OCI-LY1 (cell line): ENCODE measurements around the gene RNF214.
"Not testable (repeated sequence)": the region's sequence is repeated elsewhere in the genome, so short reads cannot be mapped to it uniquely, and the experiment has no call there.

Experiments used
- H2AFZ ChIP-seq: fragments of 200-600 bp; sonication (generic), shearing (Covaris generic); 2 replicates; pipeline ENCODE4 v1.6.0; 2014; ENCODE audit warnings: antibody characterized with exemption, mild to moderate bottlenecking, low read length
- H3F3A ChIP-seq: fragments of 200-600 bp; sonication (generic), shearing (Covaris generic); 2 replicates; pipeline ENCODE4 v1.6.0; 2014; ENCODE audit warnings: mild to moderate bottlenecking, antibody characterized with exemption, low read length, moderate library complexity; ENCODE audit not compliant: insufficient read depth
- H3K27ac ChIP-seq: fragments of 200-600 bp; sonication (generic); 2 replicates; pipeline ENCODE4 v1.5.1; 2014; ENCODE audit warnings: low read length, mixed run types, mild to moderate bottlenecking, low read depth; ENCODE audit not compliant: poor library complexity, severe bottlenecking
- H3K27me3 ChIP-seq: fragments of 200-600 bp; sonication (generic); 2 replicates; pipeline ENCODE4 v1.6.0; 2014; ENCODE audit warnings: antibody characterized with exemption, mild to moderate bottlenecking, low read length, moderate library complexity; ENCODE audit not compliant: insufficient read depth
- H3K36me3 ChIP-seq: fragments of 200-600 bp; sonication (generic); 2 replicates; pipeline ENCODE4 v1.6.1; 2014; ENCODE audit warnings: mild to moderate bottlenecking, antibody characterized with exemption, low read length, moderate library complexity, mixed read lengths; ENCODE audit not compliant: insufficient read depth
- H3K4me1 ChIP-seq: fragments of 200-600 bp; sonication (generic); 2 replicates; pipeline ENCODE4 v1.5.1; 2014; ENCODE audit warnings: mild to moderate bottlenecking, low read length, moderate library complexity; ENCODE audit not compliant: insufficient read depth, severe bottlenecking
- H3K4me2 ChIP-seq: fragments of 200-600 bp; sonication (generic), shearing (Covaris generic); 2 replicates; pipeline ENCODE4 v1.6.1; 2014; ENCODE audit warnings: low read length
- H3K4me3 ChIP-seq: fragments of 200-600 bp; sonication (generic); 2 replicates; pipeline ENCODE4 v1.5.1; 2014; ENCODE audit warnings: low read length, low read depth, mild to moderate bottlenecking, mixed read lengths; ENCODE audit not compliant: poor library complexity, severe bottlenecking
- H3K79me2 ChIP-seq: fragments of 200-600 bp; shearing (Covaris generic); 2 replicates; pipeline ENCODE4 v1.6.1; 2016; ENCODE audit warnings: mixed run types, low read length, mixed read lengths; ENCODE audit not compliant: insufficient read depth
- H3K9ac ChIP-seq: fragments of 200-600 bp; sonication (generic), shearing (Covaris generic); 2 replicates; pipeline ENCODE4 v1.6.1; 2014; ENCODE audit warnings: mild to moderate bottlenecking, low read length, mixed read lengths
- H3K9me2 ChIP-seq: fragments of 200-600 bp; sonication (generic), shearing (Covaris generic); 2 replicates; pipeline ENCODE4 v1.6.1; 2014; ENCODE audit warnings: low read depth, mild to moderate bottlenecking, low read length, mixed read lengths
- H3K9me3 ChIP-seq: fragments of 200-600 bp; shearing (Covaris generic); 2 replicates; pipeline ENCODE4 v1.6.1; 2014; ENCODE audit warnings: low read length, mixed read lengths
- H4K20me1 ChIP-seq: fragments of 200-600 bp; sonication (generic), shearing (Covaris generic); 2 replicates; pipeline ENCODE4 v1.6.0; 2016; ENCODE audit warnings: mild to moderate bottlenecking, low read length; ENCODE audit not compliant: insufficient read depth
- EZH2 ChIP-seq: fragments of 200-600 bp; sonication (generic), shearing (Covaris generic); IDR thresholded peaks from 2 replicates; pipeline ENCODE4 v1.8.0; 2017; ENCODE audit warnings: borderline replicate concordance, mixed run types, mild to moderate bottlenecking, antibody characterized with exemption, low read length, moderate library complexity, mixed read lengths
- TF ChIP-seq, protein P1 (sequence below): fragments of 200-600 bp; sonication (generic), shearing (Covaris generic); IDR thresholded peaks from 2 replicates; pipeline ENCODE4 v1.5.1; 2017; ENCODE audit warnings: mild to moderate bottlenecking, antibody characterized with exemption, low read length, moderate library complexity, mixed read lengths

The RNF214 gene

DNA sequence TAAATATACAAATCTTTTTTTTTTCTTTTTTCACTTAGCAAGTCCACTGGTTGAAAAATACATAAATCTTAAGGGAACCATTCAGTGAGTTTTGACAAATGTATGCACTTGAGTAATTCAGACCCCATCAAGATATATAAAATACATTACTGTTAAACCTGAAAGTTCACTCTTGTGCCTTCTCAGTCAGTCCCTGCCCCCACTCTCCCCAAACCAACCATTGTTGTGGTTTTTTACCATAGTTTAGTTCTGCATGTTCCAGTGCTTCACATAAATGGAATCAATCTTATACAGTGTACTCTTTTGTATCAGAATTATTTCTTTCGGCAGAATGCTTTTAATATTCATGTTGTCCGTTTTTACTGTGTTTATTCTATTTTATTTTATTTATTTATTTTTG, 26.1 kb downstream of the RNF214 start:
- no peaks in the 10 kb centered on the region for H3K9me2 ChIP-seq
- H2AFZ ChIP-seq, result no peak overlapping the region
- TF ChIP-seq, protein P1, sequence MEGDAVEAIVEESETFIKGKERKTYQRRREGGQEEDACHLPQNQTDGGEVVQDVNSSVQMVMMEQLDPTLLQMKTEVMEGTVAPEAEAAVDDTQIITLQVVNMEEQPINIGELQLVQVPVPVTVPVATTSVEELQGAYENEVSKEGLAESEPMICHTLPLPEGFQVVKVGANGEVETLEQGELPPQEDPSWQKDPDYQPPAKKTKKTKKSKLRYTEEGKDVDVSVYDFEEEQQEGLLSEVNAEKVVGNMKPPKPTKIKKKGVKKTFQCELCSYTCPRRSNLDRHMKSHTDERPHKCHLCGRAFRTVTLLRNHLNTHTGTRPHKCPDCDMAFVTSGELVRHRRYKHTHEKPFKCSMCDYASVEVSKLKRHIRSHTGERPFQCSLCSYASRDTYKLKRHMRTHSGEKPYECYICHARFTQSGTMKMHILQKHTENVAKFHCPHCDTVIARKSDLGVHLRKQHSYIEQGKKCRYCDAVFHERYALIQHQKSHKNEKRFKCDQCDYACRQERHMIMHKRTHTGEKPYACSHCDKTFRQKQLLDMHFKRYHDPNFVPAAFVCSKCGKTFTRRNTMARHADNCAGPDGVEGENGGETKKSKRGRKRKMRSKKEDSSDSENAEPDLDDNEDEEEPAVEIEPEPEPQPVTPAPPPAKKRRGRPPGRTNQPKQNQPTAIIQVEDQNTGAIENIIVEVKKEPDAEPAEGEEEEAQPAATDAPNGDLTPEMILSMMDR, result no peak
- TF ChIP-seq EZH2, result no peak
- H4K20me1 ChIP-seq, result no peaks in the 10 kb centered on the region
- no peak overlapping the region for H3K4me2 ChIP-seq
- no peaks in the 10 kb centered on the region for H3F3A ChIP-seq
- no peak overlapping the region for H3K9ac ChIP-seq
- no peaks in the 10 kb centered on the region for H3K79me2 ChIP-seq
- H3K27me3 ChIP-seq, result no peaks in the 10 kb centered on the region
- no peaks in the 10 kb centered on the region for H3K4me1 ChIP-seq
- H3K36me3 ChIP-seq, result no peaks in the 10 kb centered on the region
- H3K4me3 ChIP-seq, result no peak overlapping the region
- H3K27ac ChIP-seq, result no peak overlapping the region
- H3K9me3 ChIP-seq, result no peaks in the 10 kb centered on the region

DNA sequence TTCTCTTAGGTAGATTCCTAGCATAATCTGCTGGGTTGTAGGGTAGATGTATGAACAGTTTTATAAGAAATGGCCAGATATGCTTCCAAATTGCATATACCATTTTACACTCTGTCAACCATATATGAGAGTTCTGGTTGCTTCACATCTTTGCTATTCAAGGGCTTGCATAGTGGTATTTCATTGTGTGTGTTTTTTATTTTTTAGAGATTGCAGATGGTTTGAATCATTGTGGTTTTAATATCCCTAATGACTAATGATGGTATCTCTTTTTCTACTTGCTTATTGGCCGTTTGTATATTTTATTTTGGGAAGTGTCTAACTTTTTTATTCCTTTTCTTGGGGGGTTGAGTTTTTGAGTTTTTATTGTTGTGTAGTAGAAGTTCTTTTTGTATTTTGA, 26.9 kb downstream of the RNF214 start:
- Histone ChIP-seq H3K27ac (no peak overlapping the region), H3K4me1 (no peaks in the 10 kb centered on the region), H3K4me3 (no peak overlapping the region), H3F3A (no peaks in the 10 kb centered on the region), H4K20me1 (no peaks in the 10 kb centered on the region), H3K36me3 (no peaks in the 10 kb centered on the region; the same call in 1 of the 2 replicates), H3K79me2 (no peaks in the 10 kb centered on the region), H3K9me3 (no peaks in the 10 kb centered on the region), H3K4me2 (no peak overlapping the region), H3K9me2 (no peaks in the 10 kb centered on the region), H3K9ac (no peak overlapping the region), H3K27me3 (no peaks in the 10 kb centered on the region), H2AFZ (no peak overlapping the region)
- TF ChIP-seq, protein P1, result no peak
- TF ChIP-seq EZH2, result no peak

DNA sequence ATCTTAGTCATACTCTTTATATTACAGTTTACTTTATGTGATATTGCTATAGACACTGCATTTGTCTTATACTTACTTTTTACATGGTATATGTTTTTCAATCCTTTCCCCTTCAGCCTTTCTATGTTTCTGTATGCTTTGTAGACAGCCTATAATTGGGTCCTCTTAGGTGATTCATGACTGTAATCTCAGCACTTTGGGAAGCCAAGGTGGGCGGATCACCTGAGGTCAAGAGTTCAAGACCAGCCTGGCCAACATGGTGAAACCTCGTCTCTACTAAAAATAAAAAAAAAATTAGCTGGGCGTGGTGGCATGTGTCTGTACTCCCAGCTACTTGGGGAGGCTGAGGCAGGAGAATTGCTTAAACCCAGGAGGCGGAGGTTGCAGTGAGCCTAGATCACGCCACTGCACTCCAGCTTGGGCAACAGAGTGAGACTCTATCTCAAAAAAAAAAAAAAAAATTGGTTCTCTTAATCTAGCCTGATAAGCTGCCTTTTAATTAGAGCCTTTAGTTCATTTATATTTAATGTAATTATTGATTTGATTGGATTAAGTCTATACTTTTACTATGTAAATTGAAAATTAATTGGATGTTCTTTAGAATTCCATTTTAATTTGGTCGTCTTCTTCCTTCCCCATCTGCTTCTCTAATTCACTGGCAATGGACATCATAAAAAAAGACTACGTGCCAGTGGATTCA, 32.3 kb downstream of the RNF214 start:
- H3K9ac ChIP-seq, H3K9me3 ChIP-seq, H3K27ac ChIP-seq, H3K27me3 ChIP-seq, H3K79me2 ChIP-seq, H3K4me1 ChIP-seq, H3F3A ChIP-seq, H3K4me3 ChIP-seq, H3K9me2 ChIP-seq, H3K4me2 ChIP-seq, H2AFZ ChIP-seq, H3K36me3 ChIP-seq, H4K20me1 ChIP-seq: not testable (repeated sequence)

DNA sequence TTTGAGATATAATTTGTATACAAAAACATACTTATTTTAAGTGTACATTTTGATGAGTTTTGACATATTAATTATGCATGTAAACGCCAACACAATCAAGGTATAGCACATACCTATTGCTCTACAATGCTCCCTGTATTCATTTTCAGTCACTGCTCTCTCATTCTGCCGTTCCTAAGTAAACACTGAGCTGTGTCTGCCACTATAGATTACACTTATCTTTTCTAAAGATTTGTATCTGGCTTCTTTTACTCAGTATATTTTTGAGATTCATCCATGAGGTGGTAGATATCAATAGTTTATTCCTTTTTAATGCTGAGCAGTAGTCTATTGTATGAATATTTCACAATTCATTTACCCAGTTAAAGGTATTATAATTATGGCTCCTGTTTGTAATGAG, 33.3 kb downstream of the RNF214 start:
- Histone ChIP-seq H2AFZ (no peak overlapping the region), H4K20me1 (no peaks in the 10 kb centered on the region), H3K27me3 (no peaks in the 10 kb centered on the region), H3K36me3 (peaks cover 3% of the 10 kb centered on the region; the same call in 1 of the 2 replicates), H3K9me3 (no peaks in the 10 kb centered on the region), H3K79me2 (no peaks in the 10 kb centered on the region), H3K9ac (no peak overlapping the region), H3K4me1 (no peaks in the 10 kb centered on the region), H3K4me2 (no peak overlapping the region), H3K27ac (no peak overlapping the region), H3F3A (no peaks in the 10 kb centered on the region), H3K4me3 (no peak overlapping the region), H3K9me2 (no peaks in the 10 kb centered on the region)
- TF ChIP-seq, protein P1, result no peak
- no peak for TF ChIP-seq EZH2
